GM06990 (cell line): Measurements from ENCODE around the gene KLHL17.

Experiments used
- DNase-seq: peaks from one replicate; pipeline ENCODE4 v3.0.0-alpha.2; 2011; ENCODE audit not compliant: insufficient read length; ENCODE audit errors: extremely low read depth
- H3K27me3 ChIP-seq: replicated peaks from 2 replicates; pipeline ENCODE4 v1.6.0; 2011; ENCODE audit warnings: low read length; ENCODE audit not compliant: control insufficient read depth, insufficient read depth
- H3K36me3 ChIP-seq: 2 replicates; pipeline ENCODE4 v1.5.1; 2011; ENCODE audit warnings: low read length; ENCODE audit not compliant: control insufficient read depth, insufficient read depth
- H3K4me3 ChIP-seq: replicated peaks from 2 replicates; pipeline ENCODE4 v1.5.1; 2011; ENCODE audit warnings: low read depth, mild to moderate bottlenecking, control low read depth, low read length
- CTCF ChIP-seq: IDR thresholded peaks from 2 replicates; pipeline ENCODE4 v1.5.1; 2011; ENCODE audit warnings: low read length, control low read depth, mild to moderate bottlenecking, inconsistent platforms; ENCODE audit not compliant: insufficient read depth, poor library complexity, severe bottlenecking

Gene KLHL17

GRCh38 chr1:966704-967300 is 6.4 kb downstream of the KLHL17 start:
- DNase-seq = peak; percentile 75
- H3K27me3 ChIP-seq = no peaks in the 10 kb centered on the region
- H3K36me3 ChIP-seq = peaks cover 2% of the 10 kb centered on the region; the same call in 1 of the 2 replicates
- H3K4me3 ChIP-seq = peak overlapping the region; percentile 69
- TF ChIP-seq CTCF = no peak

GRCh38 chr1:967466-968343 is 7.3 kb downstream of the KLHL17 start:
- H3K27me3 ChIP-seq = no peaks in the 10 kb centered on the region

GRCh38 chr1:969260-969855 is 9.0 kb downstream of the KLHL17 start:
- DNase-seq = no peak
- no peak overlapping the region for H3K4me3 ChIP-seq
- H3K27me3 ChIP-seq = no peaks in the 10 kb centered on the region; the same call in 1 of the 2 replicates
- no peaks in the 10 kb centered on the region for H3K36me3 ChIP-seq
- TF ChIP-seq CTCF = no peak

More at GRCh38 chr1:967466-968343, 7.3 kb downstream of the KLHL17 start:
- no peak for TF ChIP-seq CTCF
- no peak overlapping the region for H3K4me3 ChIP-seq
- peaks cover 2% of the 10 kb centered on the region; the same call in 1 of the 2 replicates for H3K36me3 ChIP-seq
- DNase-seq = no peak

GRCh38 chr1:970242-970972 is 10.0 kb downstream of the KLHL17 start:
- no peak for DNase-seq
- Histone ChIP-seq H3K4me3 (no peak overlapping the region), H3K27me3 (no peaks in the 10 kb centered on the region; the same call in 1 of the 2 replicates), H3K36me3 (no peaks in the 10 kb centered on the region)
- TF ChIP-seq CTCF = no peak

- H3K4me3 ChIP-seq = no peak overlapping the region
- H3K36me3 ChIP-seq = no peaks in the 10 kb centered on the region
- no peaks in the 10 kb centered on the region; the same call in 1 of the 2 replicates for H3K27me3 ChIP-seq
- TF ChIP-seq CTCF = no peak
- DNase-seq = no peak
These were observed 10.8 kb downstream of the KLHL17 start for GRCh38 chr1:970973-971730.
